NT2/D1 (cell line): ENCODE measurements around the gene NKX2-3.

Source experiments
- DNase-seq: peaks from one replicate; pipeline ENCODE4 v3.0.0-alpha.2; 2011; ENCODE audit warnings: low read depth, low spot score
- H3K27me3 ChIP-seq: 2 replicates; pipeline ENCODE4 v1.6.0; 2011; ENCODE audit warnings: mild to moderate bottlenecking; ENCODE audit not compliant: insufficient read length, insufficient read depth
- H3K36me3 ChIP-seq: 2 replicates; pipeline ENCODE4 v1.6.1; 2011; ENCODE audit warnings: mild to moderate bottlenecking, low read length, mixed read lengths; ENCODE audit not compliant: insufficient read depth, insufficient read length
- H3K4me1 ChIP-seq: 2 replicates; pipeline ENCODE4 v1.5.1; 2011; ENCODE audit not compliant: insufficient read depth, insufficient read length
- H3K4me3 ChIP-seq: 2 replicates; pipeline ENCODE4 v1.5.1; 2011; ENCODE audit warnings: low read depth; ENCODE audit not compliant: insufficient read length
- H3K9ac ChIP-seq: 2 replicates; pipeline ENCODE4 v1.6.0; 2011; ENCODE audit warnings: low read depth; ENCODE audit not compliant: insufficient read length
- H3K9me3 ChIP-seq: 2 replicates; pipeline ENCODE4 v1.5.1; 2011; ENCODE audit warnings: mild to moderate bottlenecking, low read length; ENCODE audit not compliant: insufficient read depth
- SUZ12 ChIP-seq: IDR thresholded peaks from 2 replicates; pipeline ENCODE4 v1.6.1; 2011; ENCODE audit not compliant: insufficient read length, insufficient read depth; ENCODE audit errors: extremely low read depth
- YY1 ChIP-seq: IDR thresholded peaks from 2 replicates; pipeline ENCODE4 v1.6.1; 2011; ENCODE audit not compliant: insufficient read length, insufficient read depth
- ZNF274 ChIP-seq: IDR thresholded peaks from 2 replicates; pipeline ENCODE4 v1.6.1; 2011; ENCODE audit warnings: mild to moderate bottlenecking, low read depth, low read length

The NKX2-3 gene

GRCh38 chr10:99537989-99538917 is 5.5 kb downstream of the NKX2-3 start:
- peaks cover 4% of the 10 kb centered on the region for H3K4me1 ChIP-seq
- H3K9me3 ChIP-seq: no peaks in the 10 kb centered on the region
- peaks cover 97% of the 10 kb centered on the region for H3K27me3 ChIP-seq
- TF ChIP-seq ZNF274 (no peak), SUZ12 (peak; percentile 25)
- H3K36me3 ChIP-seq: no peaks in the 10 kb centered on the region
- H3K9ac ChIP-seq: no peak overlapping the region
- DNase-seq: no peak
- peak overlapping the region; percentile 10 for H3K4me3 ChIP-seq

- no peak for DNase-seq
- no peaks in the 10 kb centered on the region for H3K4me1 ChIP-seq
- no peak overlapping the region for H3K9ac ChIP-seq
- H3K4me3 ChIP-seq: no peak overlapping the region
- TF ChIP-seq SUZ12 (peak; percentile 48), ZNF274 (no peak)
- no peaks in the 10 kb centered on the region for H3K9me3 ChIP-seq
- no peaks in the 10 kb centered on the region for H3K36me3 ChIP-seq
- peaks cover 95% of the 10 kb centered on the region for H3K27me3 ChIP-seq
These were observed 6.4 kb downstream of the NKX2-3 start for GRCh38 chr10:99539120-99539519.

- no peak for DNase-seq
- Histone ChIP-seq H3K4me1 (no peaks in the 10 kb centered on the region), H3K4me3 (no peak overlapping the region), H3K27me3 (peaks cover 95% of the 10 kb centered on the region), H3K36me3 (no peaks in the 10 kb centered on the region), H3K9ac (no peak overlapping the region), H3K9me3 (no peaks in the 10 kb centered on the region)
- no peak for TF ChIP-seq ZNF274
- TF ChIP-seq YY1: no peak
- no peak for TF ChIP-seq SUZ12
These were observed 7.1 kb downstream of the NKX2-3 start for GRCh38 chr10:99539820-99540219.

GRCh38 chr10:99540306-99540656 is 7.5 kb downstream of the NKX2-3 start:
- Histone ChIP-seq H3K36me3 (no peaks in the 10 kb centered on the region), H3K4me3 (no peak overlapping the region)
- DNase-seq: no peak

GRCh38 chr10:99540657-99541531 is 8.2 kb downstream of the NKX2-3 start:
- DNase-seq: no peak
- H3K36me3 ChIP-seq: no peaks in the 10 kb centered on the region
- no peaks in the 10 kb centered on the region for H3K4me1 ChIP-seq
- H3K27me3 ChIP-seq: peaks cover 96% of the 10 kb centered on the region
- peak overlapping the region; percentile 11 for H3K4me3 ChIP-seq
- TF ChIP-seq ZNF274: no peak
- TF ChIP-seq YY1: no peak
- TF ChIP-seq SUZ12: peak; percentile 13
- H3K9ac ChIP-seq: peak overlapping the region; percentile 10
- no peaks in the 10 kb centered on the region for H3K9me3 ChIP-seq

More at GRCh38 chr10:99540306-99540656, 7.5 kb downstream of the NKX2-3 start:
- Histone ChIP-seq H3K9ac (no peak overlapping the region), H3K4me1 (no peaks in the 10 kb centered on the region), H3K9me3 (no peaks in the 10 kb centered on the region), H3K27me3 (peaks cover 95% of the 10 kb centered on the region)
- no peak for TF ChIP-seq ZNF274
- TF ChIP-seq YY1: no peak
- TF ChIP-seq SUZ12: no peak

- Histone ChIP-seq H3K4me1 (no peaks in the 10 kb centered on the region), H3K27me3 (peaks cover 78% of the 10 kb centered on the region), H3K36me3 (no peaks in the 10 kb centered on the region), H3K9me3 (no peaks in the 10 kb centered on the region), H3K4me3 (no peak overlapping the region), H3K9ac (no peak overlapping the region)
- DNase-seq: no peak
- TF ChIP-seq ZNF274: no peak
- TF ChIP-seq SUZ12: no peak
- no peak for TF ChIP-seq YY1
These were observed 11.6 kb downstream of the NKX2-3 start for GRCh38 chr10:99544322-99544721.

GRCh38 chr10:99548041-99548530 is 15.3 kb downstream of the NKX2-3 start:
- TF ChIP-seq SUZ12 (no peak), YY1 (no peak), ZNF274 (no peak)
- no peaks in the 10 kb centered on the region for H3K9me3 ChIP-seq
- no peaks in the 10 kb centered on the region for H3K36me3 ChIP-seq
- peaks cover 41% of the 10 kb centered on the region for H3K27me3 ChIP-seq
- no peak overlapping the region for H3K9ac ChIP-seq
- no peaks in the 10 kb centered on the region for H3K4me1 ChIP-seq
- DNase-seq: no peak
- no peak overlapping the region for H3K4me3 ChIP-seq
